H1 (cell line): ENCODE results near the gene ELFN2. TPM values are rescaled to one million over a fixed set of nuclear protein-coding genes. Genes with fewer than 3 reads are reported as not detected.

Experiments
- CTCF ChIA-PET: fragments of 300-600 bp; sonication (Branson Sonifier 250); formaldehyde crosslinking; loops from one replicate; lab custom pipeline; 2021; ENCODE audit not compliant: partially characterized antibody; lab: Charles Lee
- POLR2A ChIA-PET: fragments of 300-600 bp; sonication (Branson Sonifier 250); formaldehyde crosslinking; loops from one replicate; lab custom pipeline; 2021; ENCODE audit warnings: inconsistent platforms; ENCODE audit not compliant: partially characterized antibody; lab: Charles Lee
- DNase-seq, 2 experiments: peaks; one replicate each; pipeline versions ENCODE4 v3.0.0 to v3.0.0-alpha.2; 2010 to 2022; ENCODE audit warnings: low spot score in 2 of 2, low read depth in 1 of 2, mixed read lengths in 1 of 2
- FAIRE-seq: peaks from 2 replicates; lab custom pipeline; 2011; peaks lifted over from hg19 to GRCh38; lab: Jason Lieb, UNC
- H2AFZ ChIP-seq: 2 replicates; pipeline ENCODE4 v1.8.1; 2012; ENCODE audit warnings: low read length, inconsistent platforms
- H2AK5ac ChIP-seq: 2 replicates; pipeline ENCODE4 v1.6.1; 2013; ENCODE audit warnings: low read depth, low read length
- H2BK120ac ChIP-seq: replicated peaks from 2 replicates; pipeline ENCODE3; 2013; ENCODE audit warnings: low read depth, low read length, inconsistent platforms
- H2BK12ac ChIP-seq: 2 replicates; pipeline ENCODE4 v1.6.1; 2013; ENCODE audit warnings: low read depth, low read length
- H2BK15ac ChIP-seq: 2 replicates; pipeline ENCODE4 v1.6.1; 2013; ENCODE audit warnings: low read length
- H2BK20ac ChIP-seq: 2 replicates; pipeline ENCODE4 v1.6.1; 2013; ENCODE audit warnings: low read length
- H2BK5ac ChIP-seq: 2 replicates; pipeline ENCODE4 v1.6.1; 2013; ENCODE audit warnings: low read depth, low read length
- H3K14ac ChIP-seq: 2 replicates; pipeline ENCODE4 v1.6.1; 2013; ENCODE audit warnings: inconsistent platforms; ENCODE audit not compliant: insufficient read length
- H3K18ac ChIP-seq: 2 replicates; pipeline ENCODE4 v1.6.1; 2013; ENCODE audit warnings: low read length; ENCODE audit errors: extremely low read depth
- H3K23ac ChIP-seq: 2 replicates; pipeline ENCODE4 v1.6.1; 2013; ENCODE audit warnings: inconsistent platforms; ENCODE audit not compliant: insufficient read length
- H3K23me2 ChIP-seq: 2 replicates; pipeline ENCODE4 v1.6.1; 2013; ENCODE audit warnings: low read depth, low read length
- H3K27ac ChIP-seq: 2 replicates; pipeline ENCODE4 v1.6.1; 2011; ENCODE audit warnings: low read depth, low read length, inconsistent platforms
- H3K27me3 ChIP-seq, 4 experiments: replicated peaks in 1 of 4; 1 replicate in 1 of 4; 2 replicates in 3 of 4; pipeline versions ENCODE4 v1.6.1 to v1.8.1; 2011 to 2013; ENCODE audit warnings: low read length in 3 of 4, mild to moderate bottlenecking in 3 of 4, inconsistent platforms in 2 of 4, mixed read lengths in 2 of 4, moderate library complexity in 1 of 4; ENCODE audit not compliant: control insufficient read depth in 3 of 4, insufficient read depth in 3 of 4; ENCODE audit errors: extremely low read depth in 1 of 4
- H3K36me3 ChIP-seq, 4 experiments: 2 replicates each; pipeline versions ENCODE4 v1.6.1 to v1.8.1; 2011 to 2013; ENCODE audit warnings: mild to moderate bottlenecking in 4 of 4, low read length in 3 of 4, moderate library complexity in 2 of 4, control low read depth in 1 of 4, inconsistent platforms in 1 of 4; ENCODE audit not compliant: insufficient read depth in 4 of 4, control insufficient read depth in 2 of 4
- H3K4ac ChIP-seq: replicated peaks from 2 replicates; pipeline ENCODE3; 2013; ENCODE audit warnings: low read length, low read depth, mixed read lengths, inconsistent platforms; ENCODE audit not compliant: insufficient read length
- H3K4me1 ChIP-seq, 4 experiments: replicated peaks in 1 of 4; 1 replicate in 1 of 4; 2 replicates in 3 of 4; pipeline versions ENCODE4 v1.6.1 to v1.8.1; 2011 to 2013; ENCODE audit warnings: low read length in 3 of 4, inconsistent platforms in 2 of 4, mixed read lengths in 1 of 4; ENCODE audit not compliant: insufficient read depth in 4 of 4, control insufficient read depth in 3 of 4
- H3K4me2 ChIP-seq, 2 experiments: 2 replicates each; pipeline versions ENCODE4 v1.6.1 to v1.8.1; 2011 to 2013; ENCODE audit warnings: low read depth in 2 of 2, low read length in 2 of 2, control low read depth in 1 of 2, inconsistent platforms in 1 of 2, mild to moderate bottlenecking in 1 of 2; ENCODE audit not compliant: insufficient read depth in 1 of 2
- H3K4me3 ChIP-seq, 4 experiments: fragments of 200-600, 300-600 bp in 1 of 4; sonication (generic), shearing (Covaris generic), sonication (Bioruptor Twin) in 1 of 4; 2 replicates each; pipeline versions ENCODE4 v1.5.1 to v1.8.1; 2011 to 2016; ENCODE audit warnings: low read length in 4 of 4, low read depth in 3 of 4, control low read depth in 2 of 4, inconsistent platforms in 2 of 4, mild to moderate bottlenecking in 2 of 4, mixed read lengths in 1 of 4, moderate library complexity in 1 of 4; ENCODE audit not compliant: insufficient read depth in 2 of 4; ENCODE audit errors: extremely low read depth in 1 of 4
- H3K56ac ChIP-seq: replicated peaks from 2 replicates; pipeline ENCODE3; 2013; ENCODE audit warnings: low read depth, mild to moderate bottlenecking, mixed read lengths, low read length, inconsistent platforms; ENCODE audit not compliant: insufficient read length
- H3K79me1 ChIP-seq: 2 replicates; pipeline ENCODE4 v1.6.1; 2013; ENCODE audit warnings: low read depth, low read length, control low read depth
- H3K79me2 ChIP-seq, 2 experiments: 2 replicates each; pipeline versions ENCODE4 v1.6.1 to v1.8.1; 2012 to 2013; ENCODE audit warnings: low read length in 2 of 2, mild to moderate bottlenecking in 2 of 2, inconsistent platforms in 1 of 2; ENCODE audit not compliant: insufficient read depth in 2 of 2, control insufficient read depth in 1 of 2
- H3K9ac ChIP-seq, 4 experiments: replicated peaks in 1 of 4; 1 replicate in 1 of 4; 2 replicates in 3 of 4; pipeline versions ENCODE4 v1.6.1 to v1.8.1; 2011 to 2013; ENCODE audit warnings: low read depth in 3 of 4, low read length in 3 of 4, control low read depth in 2 of 4, mild to moderate bottlenecking in 2 of 4, moderate library complexity in 2 of 4, inconsistent platforms in 1 of 4; ENCODE audit errors: extremely low read depth in 1 of 4
- H3K9me3 ChIP-seq, 2 experiments: 2 replicates each; pipeline versions ENCODE4 v1.6.1 to v1.8.1; 2012 to 2013; ENCODE audit warnings: mild to moderate bottlenecking in 2 of 2, moderate library complexity in 2 of 2, control low read depth in 1 of 2, inconsistent platforms in 1 of 2, low read depth in 1 of 2, low read length in 1 of 2, mixed read lengths in 1 of 2; ENCODE audit not compliant: insufficient read depth in 2 of 2
- H4K20me1 ChIP-seq, 2 experiments: replicated peaks in 1 of 2; 2 replicates each; pipeline versions ENCODE3 to v1.8.1; 2011 to 2013; ENCODE audit warnings: inconsistent platforms in 2 of 2, low read length in 2 of 2, mild to moderate bottlenecking in 1 of 2; ENCODE audit not compliant: insufficient read depth in 2 of 2, control insufficient read depth in 1 of 2
- H4K5ac ChIP-seq: 2 replicates; pipeline ENCODE4 v1.6.1; 2013; ENCODE audit warnings: low read length, low read depth, mixed read lengths, inconsistent platforms; ENCODE audit not compliant: insufficient read length
- H4K8ac ChIP-seq: 2 replicates; pipeline ENCODE4 v1.8.0; 2013; ENCODE audit warnings: mild to moderate bottlenecking, moderate library complexity, low read length, inconsistent platforms; ENCODE audit not compliant: insufficient read depth; ENCODE audit errors: extremely low read depth
- H4K91ac ChIP-seq: replicated peaks from 2 replicates; pipeline ENCODE3; 2013; ENCODE audit warnings: low read length, mixed read lengths, inconsistent platforms; ENCODE audit not compliant: insufficient read length
- CBX5 ChIP-seq: fragments of 300-800, 300-1000 bp; sonication (generic); IDR thresholded peaks from 2 replicates; pipeline ENCODE4 v1.7.1; 2016; ENCODE audit warnings: antibody characterized with exemption, low read length, low read depth
- CHD2 ChIP-seq: IDR thresholded peaks from 2 replicates; pipeline ENCODE4 v1.6.1; 2012; ENCODE audit warnings: low read length, improper control_type of control experiment
- PHF8 ChIP-seq: fragments of 200-600 bp; sonication (generic); conservative IDR thresholded peaks from 2 replicates; pipeline ENCODE4 v1.7.1; 2012; ENCODE audit warnings: low read depth, mild to moderate bottlenecking, inconsistent platforms, low read length, moderate library complexity
- RAD21 ChIP-seq, 2 experiments: IDR thresholded peaks in 1 of 2; conservative IDR thresholded peaks in 1 of 2; 2 replicates each; pipeline ENCODE4 v1.6.1; 2011; ENCODE audit warnings: low read depth in 2 of 2, low read length in 2 of 2, improper control_type of control experiment in 1 of 2, inconsistent platforms in 1 of 2, mild to moderate bottlenecking in 1 of 2, moderate library complexity in 1 of 2
- SRF ChIP-seq: IDR thresholded peaks from 2 replicates; pipeline ENCODE4 v1.6.1; 2011; ENCODE audit warnings: mild to moderate bottlenecking, low read depth, low read length, moderate library complexity
- TAF7 ChIP-seq: optimal IDR thresholded peaks from 2 replicates; pipeline ENCODE3; 2011; ENCODE audit warnings: low read depth, mild to moderate bottlenecking, inconsistent platforms, low read length, moderate library complexity, borderline replicate concordance
- TEAD4 ChIP-seq: IDR thresholded peaks from 2 replicates; pipeline ENCODE4 v1.6.1; 2012; ENCODE audit warnings: low read depth, low read length, inconsistent platforms, mixed read lengths
- USF2 ChIP-seq: IDR thresholded peaks from 2 replicates; pipeline ENCODE4 v1.6.1; 2011; ENCODE audit warnings: low read length, improper control_type of control experiment
- YY1 ChIP-seq: IDR thresholded peaks from 2 replicates; pipeline ENCODE4 v1.6.1; 2011; ENCODE audit warnings: low read depth, mild to moderate bottlenecking, low read length
- WGBS, 2 experiments: shearing (Covaris generic) in 1 of 2; methylation state at CpG; one replicate each; pipeline versions ENCODE4 v1.1.6 to v1.1.7; 2013 to 2015; ENCODE audit warnings: low lambda C conversion rate in 2 of 2, mixed read lengths in 2 of 2, inconsistent platforms in 1 of 2, low coverage in 1 of 2, missing lambda C conversion rate in 1 of 2; ENCODE audit not compliant: insufficient replicate concordance in 2 of 2, insufficient coverage in 1 of 2, insufficient read length in 1 of 2; ENCODE audit errors: extremely low coverage in 1 of 2, missing lambda C conversion rate in 1 of 2; 5-methylcytosine and 5-hydroxymethylcytosine counted together
- polyA plus RNA-seq, 7 experiments: library from polyadenylated mRNA; depleted of rRNA in 3 of 7; stranded (reverse) in 5 of 7; unstranded in 2 of 7; fragments of >200 nt in 5 of 7; fragments of 200-250 nt in 2 of 7; gene quantifications; 1 replicate in 5 of 7; 2 replicates in 1 of 7; 4 replicates in 1 of 7; pipeline versions ENCODE4 v1.2.1 to v1.2.3, GENCODE V29; 2011 to 2013; ENCODE audit warnings: missing spikeins in 2 of 7, mixed read lengths in 2 of 7
- total RNA-seq: library from RNA; stranded (reverse); fragmentation: NEBNext Ultra II Directional; extraction: Animal tissue kit (Norgen Biotek cat#: 25700); gene quantifications from 2 replicates; pipeline ENCODE4 v1.2.1, GENCODE V29; 2021

Gene ELFN2
- total and polyA plus RNA-seq, 2 of the 8 experiments (the other 6 are each of a cell fraction or from before 2014, with no cell fraction given): 0.63 to 0.88 TPM

GRCh38 chr22:37357446-37358075 lies 69.7 kb downstream of the ELFN2 start:
- POLR2A ChIA-PET: no interaction called here
- H3K9ac ChIP-seq: no peak overlapping the region
- WGBS, 2 experiments: 93% methylated on average over 10 of the region's 10 CpGs; no CpG with 5 or more reads in 1 of the 2 experiments
- H2BK12ac ChIP-seq: no peak overlapping the region
- H3K27ac ChIP-seq: no peak overlapping the region
- FAIRE-seq (no peak), DNase-seq (no peak)
- H3K9me3 ChIP-seq: no peaks in the 10 kb centered on the region
- H3K23ac ChIP-seq: no peak overlapping the region
- H2BK120ac ChIP-seq: no peak overlapping the region
- no peak overlapping the region for H3K18ac ChIP-seq
- no peaks in the 10 kb centered on the region for H3K36me3 ChIP-seq
- H3K4me2 ChIP-seq: no peak overlapping the region
- no peaks in the 10 kb centered on the region; a peak in 1 of 7 replicates for H3K4me1 ChIP-seq
- no peak overlapping the region for H3K4ac ChIP-seq
- H4K91ac ChIP-seq: no peak overlapping the region
- H3K4me3 ChIP-seq: no peak overlapping the region
- CTCF ChIA-PET: interaction anchor here (1.1 to 1.5 kb wide), 2 partner anchors 29 to 71 kb away, joined by 3 read pairs; no protein-coding TSS in a partner anchor
- H3K27me3 ChIP-seq: peaks cover 0 to 3% (median 0%) of the 10 kb centered on the region in 4 experiments; a peak in 1 of 7 replicates
- no peaks in the 10 kb centered on the region for H4K20me1 ChIP-seq
- no peak overlapping the region for H3K56ac ChIP-seq
- H2AFZ ChIP-seq: no peak overlapping the region
- no peaks in the 10 kb centered on the region for H3K23me2 ChIP-seq
- no peaks in the 10 kb centered on the region for H3K79me1 ChIP-seq
- H3K79me2 ChIP-seq: no peaks in the 10 kb centered on the region
- no peak overlapping the region; the same call in 1 of the 2 replicates for H2BK15ac ChIP-seq
- H2AK5ac ChIP-seq: no peak overlapping the region
- no peak overlapping the region for H3K14ac ChIP-seq
- H4K5ac ChIP-seq: no peak overlapping the region
- no peak overlapping the region for H2BK5ac ChIP-seq
- H4K8ac ChIP-seq: no peak overlapping the region
- H2BK20ac ChIP-seq: no peak overlapping the region
- TF ChIP-seq YY1: no peak
- no peak for TF ChIP-seq USF2
- TF ChIP-seq TAF7: no peak
- no peak for TF ChIP-seq CHD2
- TF ChIP-seq CBX5: no peak
- TF ChIP-seq RAD21 (IDR thresholded peaks at IDR 0.05 in 1 of 2, conservative IDR thresholded peaks at IDR 0.05 in 1 of 2; ENCODE audit: low read depth in 2 of 2, low read length in 2 of 2): no peak
- TF ChIP-seq SRF: no peak
- TF ChIP-seq TEAD4: no peak
- no peak for TF ChIP-seq PHF8
